GM19035 (cell line): ENCODE data around the gene ARF5.
A peak's percentile ranks its signal among the peaks of the same experiment; 100 is the strongest.
"Not testable (repeated sequence)": the region's sequence is repeated elsewhere in the genome, so short reads cannot be mapped to it uniquely, and the experiment has no call there.

ENCODE experiments used
- ATAC-seq: cut with Tn5 transposase; IDR thresholded peaks from one replicate; pipeline ENCODE4 v1.9.1; 2021; ENCODE audit not compliant: unreplicated experiment

ARF5 gene

GRCh38 chr7:127588019-127588696, at the start of gene ARF5:
TSS of gene ARF5 (plus strand) at chr7:127588411. CDS start at chr7:127588499, 88 bp downstream.
- peak; percentile 65 for ATAC-seq

- no peak for ATAC-seq
Observed at GRCh38 chr7:127539116-127539515, 49.1 kb upstream of the ARF5 start.

GRCh38 chr7:127540461-127540860, 47.8 kb upstream of the ARF5 start:
- ATAC-seq, result not testable (repeated sequence)

- ATAC-seq, result no peak
Observed at GRCh38 chr7:127541548-127541947, 46.7 kb upstream of the ARF5 start.

GRCh38 chr7:127546313-127546712, 41.9 kb upstream of the ARF5 start:
- ATAC-seq, result no peak

GRCh38 chr7:127550247-127550646, 38.0 kb upstream of the ARF5 start:
- no peak for ATAC-seq

- ATAC-seq, result no peak
Observed at GRCh38 chr7:127551941-127552340, 36.3 kb upstream of the ARF5 start.

- no peak for ATAC-seq
Observed at GRCh38 chr7:127556404-127556803, 31.8 kb upstream of the ARF5 start.

- no peak for ATAC-seq
Observed at GRCh38 chr7:127557803-127558202, 30.4 kb upstream of the ARF5 start.

- ATAC-seq, result no peak
Observed at GRCh38 chr7:127566242-127566641, 22.0 kb upstream of the ARF5 start.

GRCh38 chr7:127568034-127568433, 20.2 kb upstream of the ARF5 start:
- not testable (repeated sequence) for ATAC-seq

- no peak for ATAC-seq
Observed at GRCh38 chr7:127571741-127572505, 16.3 kb upstream of the ARF5 start.

- ATAC-seq, result no peak
Observed at GRCh38 chr7:127578036-127578684, 10.1 kb upstream of the ARF5 start.

- no peak for ATAC-seq
Observed at GRCh38 chr7:127578711-127579275, 9.4 kb upstream of the ARF5 start.

GRCh38 chr7:127580612-127581011, 7.6 kb upstream of the ARF5 start:
- ATAC-seq, result no peak

GRCh38 chr7:127581716-127582115, 6.5 kb upstream of the ARF5 start:
- no peak for ATAC-seq

- no peak for ATAC-seq
Observed at GRCh38 chr7:127582361-127582760, 5.8 kb upstream of the ARF5 start.

- ATAC-seq, result no peak
Observed at GRCh38 chr7:127584648-127585043, 3.6 kb upstream of the ARF5 start.

- ATAC-seq, result peak; percentile 73
Observed at GRCh38 chr7:127585044-127585953, 2.9 kb upstream of the ARF5 start, which contains the start of gene GCC1. TSS of gene GCC1 (minus strand) at chr7:127585596. CDS start at chr7:127585182, 414 bp downstream.

GRCh38 chr7:127586346-127586745, 1.9 kb upstream of the ARF5 start:
- ATAC-seq, result no peak

GRCh38 chr7:127587663-127588018, 570 bp upstream of the ARF5 start:
- ATAC-seq, result no peak
